HTERT RPE-1 (cell line): ENCODE results near the gene SPATA3.
"Not testable (repeated sequence)": the region's sequence is repeated elsewhere in the genome, so short reads cannot be mapped to it uniquely, and the experiment has no call there.

Experiments used
- in situ Hi-C: fragments of 300-500 bp; cut with MboI; formaldehyde crosslinking; loops from 4 replicates; pipeline ENCODE4 v1.14.3; 2020; ENCODE audit warnings: low sequenced_read_pairs

Gene SPATA3

GRCh38 chr2:231018184-231018583, 22.3 kb downstream of the SPATA3 start:
- in situ Hi-C loops: no loop called here

DNA sequence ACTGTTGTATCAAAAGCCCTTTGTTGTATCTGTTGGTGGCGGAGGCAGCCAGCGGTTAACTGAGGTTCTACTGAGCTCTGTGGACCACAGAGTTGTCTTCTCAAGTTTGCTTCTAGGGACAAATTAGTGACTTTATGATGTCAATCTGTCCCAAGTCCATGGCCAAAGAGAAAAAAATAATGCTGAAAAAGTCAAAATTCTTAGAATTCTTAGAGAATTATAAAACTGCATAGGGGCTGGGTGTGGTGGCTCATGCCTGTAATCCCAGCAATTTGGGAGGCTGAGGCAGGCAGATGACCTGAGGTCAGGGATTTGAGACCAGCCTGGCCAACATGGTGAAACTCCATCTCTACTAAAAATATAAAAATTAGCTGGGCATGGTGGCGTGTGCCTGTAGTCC, 29.1 kb downstream of the SPATA3 start:
- in situ Hi-C loops: not testable (repeated sequence)

DNA sequence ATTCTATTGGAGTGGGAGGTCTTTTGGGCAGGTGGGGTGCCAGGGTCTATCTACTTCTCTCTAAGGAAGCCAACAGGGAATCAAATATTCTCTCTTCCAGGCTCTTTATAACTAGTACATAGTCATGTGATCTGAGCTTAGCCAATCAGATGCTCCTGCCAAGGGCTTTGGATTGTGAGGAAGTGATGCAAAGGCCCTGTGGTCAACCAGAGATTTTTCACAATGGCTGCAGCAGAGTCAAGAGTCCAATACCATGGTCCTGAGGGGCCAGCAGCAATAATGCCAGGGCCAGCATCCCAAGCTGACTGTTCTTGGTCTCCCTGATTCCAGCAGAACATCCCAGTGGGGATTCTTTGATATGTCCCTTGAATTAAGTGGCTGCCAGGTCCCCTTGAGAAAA, 33.0 kb downstream of the SPATA3 start:
- in situ Hi-C loops: no loop called here

- in situ Hi-C loops: no loop called here
Observed at GRCh38 chr2:231029563-231029962, 33.6 kb downstream of the SPATA3 start.

- in situ Hi-C loops: no loop called here
Observed at GRCh38 chr2:231030725-231031124, 34.8 kb downstream of the SPATA3 start.

GRCh38 chr2:231032575-231033140, 36.7 kb downstream of the SPATA3 start:
- in situ Hi-C loops: no loop called here

DNA sequence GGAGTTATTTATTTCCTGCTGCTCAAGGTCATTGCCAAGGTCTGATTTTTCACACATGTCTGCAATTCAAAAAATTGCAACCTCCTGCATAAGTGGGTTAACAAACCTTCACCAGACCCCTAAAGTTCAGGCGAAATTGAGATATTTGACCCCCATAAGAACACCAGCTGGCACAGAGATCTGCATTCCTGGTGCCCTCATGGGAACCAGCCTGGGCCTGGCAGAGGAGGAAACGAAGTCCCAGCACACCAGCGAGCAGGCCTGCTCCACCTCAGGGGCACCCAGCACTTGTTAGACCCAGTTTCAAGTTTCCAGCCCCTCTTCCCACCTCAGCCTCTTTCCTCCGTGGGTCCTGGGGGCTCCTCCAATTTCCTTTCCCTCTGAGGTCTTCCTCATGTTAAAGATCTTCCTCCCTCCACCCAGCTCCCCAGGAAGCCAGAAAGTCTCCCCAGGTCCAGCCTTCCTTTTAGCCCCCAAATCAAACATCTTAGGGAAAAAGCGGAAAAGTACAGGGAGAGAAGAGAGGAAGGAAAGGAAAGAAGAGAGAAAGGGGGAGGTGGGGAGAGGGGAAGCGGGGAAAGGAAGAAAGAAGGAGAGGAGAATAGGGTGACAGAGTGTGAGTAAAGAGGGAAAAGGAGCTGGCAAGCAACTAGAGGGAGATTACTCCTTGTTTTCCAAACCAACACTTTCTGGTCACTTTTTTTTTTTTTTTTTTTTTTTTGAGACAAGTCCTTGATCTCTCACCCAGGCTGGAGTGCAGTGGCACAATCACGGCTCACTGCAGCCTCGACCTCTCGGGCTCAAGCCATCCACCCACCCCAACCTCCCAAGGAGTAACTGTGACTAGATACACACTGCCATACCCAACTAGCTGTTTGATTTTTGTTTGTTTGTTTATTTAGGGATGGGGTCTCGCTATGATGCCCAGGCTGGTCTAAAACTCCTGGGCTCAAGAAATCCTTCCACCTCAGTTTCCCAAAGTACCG, 37.5 kb downstream of the SPATA3 start:
- in situ Hi-C loops: no loop called here

DNA sequence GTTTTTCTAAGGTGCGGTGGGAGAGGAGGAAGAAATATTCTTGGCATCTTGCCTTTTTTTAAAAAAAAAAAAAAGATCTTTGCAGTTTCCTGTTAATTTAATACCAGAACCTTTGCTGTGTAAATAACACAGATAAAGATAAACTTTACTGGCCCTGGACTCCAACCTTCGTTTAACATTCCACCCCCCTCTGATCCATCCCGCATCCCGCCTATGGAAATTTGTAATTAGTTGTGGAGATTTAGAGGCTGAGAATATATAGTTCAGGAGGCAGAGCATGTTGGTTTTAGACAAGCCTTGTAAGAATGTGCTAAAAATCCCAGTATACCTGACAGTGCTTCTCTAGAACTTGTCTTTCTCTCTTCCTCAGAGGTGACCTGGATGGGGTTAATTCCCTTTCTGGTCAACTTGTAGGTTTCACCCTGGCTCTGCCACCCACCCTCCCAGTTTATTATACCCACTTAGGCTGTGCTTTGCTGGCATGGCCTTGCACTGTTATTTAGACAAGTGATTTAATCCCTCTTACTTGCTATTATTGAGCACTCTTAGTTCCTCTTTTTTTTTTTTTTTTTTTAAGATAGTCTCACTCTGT, 38.5 kb downstream of the SPATA3 start:
- in situ Hi-C loops: no loop called here

DNA sequence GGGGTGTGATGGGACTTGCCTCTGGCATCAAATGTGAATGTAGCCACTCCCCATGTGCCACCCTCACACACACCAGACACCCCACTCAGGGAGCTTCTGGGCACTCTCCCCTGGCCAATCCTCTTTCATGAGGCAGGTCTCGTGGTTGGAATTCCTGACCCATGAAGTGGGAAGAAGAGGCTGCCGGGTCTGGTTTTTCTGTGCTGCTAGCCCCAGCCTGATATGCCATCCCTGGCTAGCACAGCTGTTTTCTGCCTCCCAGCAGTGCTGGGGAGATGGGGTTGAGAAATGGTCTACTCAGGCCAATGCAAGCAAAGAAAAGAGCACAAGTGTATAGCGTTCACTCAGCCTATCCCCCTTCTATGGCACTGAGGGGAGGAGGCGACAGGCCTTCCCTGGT, 40.2 kb downstream of the SPATA3 start:
- in situ Hi-C loops: no loop called here

DNA sequence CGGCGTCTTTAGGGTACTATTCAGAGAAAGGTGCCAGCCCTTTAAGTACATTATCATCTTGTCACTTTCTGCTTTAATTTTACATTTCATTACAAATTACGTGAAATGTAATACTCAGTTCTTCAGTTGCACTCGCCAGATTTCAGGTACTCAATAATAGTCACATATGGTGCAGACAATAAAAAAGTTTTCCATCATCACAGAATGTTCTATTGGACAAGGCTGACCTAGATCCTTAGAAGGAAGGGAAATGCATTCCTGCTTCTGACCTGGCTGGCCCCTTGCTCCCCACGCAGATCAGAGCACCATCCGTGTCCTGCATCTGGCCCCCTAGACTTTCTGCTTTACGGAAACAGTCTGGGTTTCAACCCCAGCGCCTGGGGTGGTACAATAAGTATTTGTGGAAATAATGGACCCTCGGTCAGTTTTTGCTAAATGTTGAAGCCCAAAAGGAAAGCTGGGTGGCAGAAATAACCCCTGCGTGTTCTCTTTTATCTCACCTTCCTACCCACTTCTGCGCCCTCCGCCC, 40.7 kb downstream of the SPATA3 start:
- in situ Hi-C loops: no loop called here

GRCh38 chr2:231037202-231037730, 41.3 kb downstream of the SPATA3 start, which contains the start of gene C2orf72:
Gene C2orf72, plus strand, starts transcription at chr2:231037523. Its CDS starts 43 bp downstream, at chr2:231037566.
- in situ Hi-C loops: no loop called here

GRCh38 chr2:231037731-231038482, 42.0 kb downstream of the SPATA3 start:
- in situ Hi-C loops: no loop called here

GRCh38 chr2:231038483-231039293, 42.8 kb downstream of the SPATA3 start:
- in situ Hi-C loops: no loop called here

DNA sequence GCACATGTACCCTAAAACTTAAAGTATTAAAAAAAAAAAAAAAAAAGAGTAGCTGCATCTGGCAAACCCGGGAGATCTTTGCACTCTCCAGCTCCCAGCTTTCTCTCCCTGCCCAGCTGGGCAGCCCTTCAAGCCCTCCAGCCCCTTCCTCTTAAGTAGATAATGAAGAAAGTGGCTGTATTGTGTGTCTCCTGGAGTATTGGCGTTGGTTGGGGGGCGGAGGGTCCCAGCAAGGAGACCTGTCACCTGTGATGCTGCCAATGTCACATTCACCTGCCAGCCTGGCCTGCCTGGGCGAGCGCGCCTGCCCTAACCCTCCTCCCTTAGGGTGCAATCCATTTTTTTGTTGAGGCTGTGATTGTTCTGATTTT, 43.4 kb downstream of the SPATA3 start:
- in situ Hi-C loops: no loop called here

GRCh38 chr2:231039821-231040364, 44.0 kb downstream of the SPATA3 start:
- in situ Hi-C loops: no loop called here

- in situ Hi-C loops: no loop called here
Observed at GRCh38 chr2:231041061-231041689, 45.3 kb downstream of the SPATA3 start.

- in situ Hi-C loops: no loop called here
Observed at GRCh38 chr2:231043796-231044195, 47.9 kb downstream of the SPATA3 start.

DNA sequence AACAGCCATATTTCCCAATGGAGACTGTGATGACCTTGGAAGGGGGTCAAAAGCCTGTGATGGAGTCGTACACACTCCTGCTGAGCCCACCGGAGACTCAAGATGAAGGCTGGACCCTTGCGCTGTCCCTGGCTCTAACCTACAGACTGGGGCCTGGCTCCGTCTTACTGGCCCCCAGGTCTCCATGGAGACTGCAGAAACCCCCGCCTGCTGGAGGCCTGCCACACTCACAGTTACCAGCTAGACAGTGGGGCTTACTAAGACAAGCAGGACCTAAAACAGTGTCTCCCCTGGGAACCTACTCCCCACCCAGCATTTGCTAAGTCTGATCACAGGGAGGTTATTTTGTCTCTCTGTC, 51.0 kb downstream of the SPATA3 start:
- in situ Hi-C loops: no loop called here

GRCh38 chr2:231047274-231047922, 51.5 kb downstream of the SPATA3 start:
- in situ Hi-C loops: no loop called here
